Activated CD4-positive, alpha-beta T cell treated with anti-CD3 and anti-CD28 coated beads, Interleukin-2, amount 50 U/mL, for 16 hours (primary cell): ENCODE data around the gene CUTA.

Experiments used
- DNase-seq: peaks from one replicate; pipeline ENCODE4 v3.0.0-alpha.2; 2020

CUTA gene

DNA sequence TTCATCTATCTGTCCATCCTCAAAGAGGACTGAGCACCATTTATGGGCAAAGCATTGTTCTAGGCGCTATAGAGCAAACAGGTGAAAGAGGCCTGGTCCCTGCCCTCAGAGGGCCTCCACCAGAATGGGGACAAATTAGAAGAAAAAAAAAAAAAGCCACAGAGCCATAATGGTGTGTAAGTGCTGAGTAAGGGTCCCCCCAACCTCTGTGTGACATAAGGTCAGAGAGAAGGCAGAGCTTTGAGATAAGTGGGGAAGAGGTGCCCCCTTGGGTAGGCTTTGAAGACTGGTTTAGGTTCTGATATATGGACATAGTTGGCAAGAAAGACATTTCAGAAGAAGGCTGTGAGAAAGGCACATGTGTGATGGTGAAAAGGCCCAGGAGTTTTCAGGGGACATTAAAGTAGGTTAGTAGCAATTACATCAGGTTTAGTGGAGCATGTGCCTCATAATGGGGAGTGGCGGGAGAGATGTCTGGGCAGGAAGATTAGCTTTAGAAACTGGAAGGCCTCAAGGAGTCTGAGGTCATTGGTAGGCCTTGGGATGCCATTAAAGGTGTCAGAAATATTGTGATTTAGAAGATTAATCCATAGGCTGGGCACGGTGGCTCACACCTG lies 21.2 kb upstream of the CUTA start:
- no peak for DNase-seq

DNA sequence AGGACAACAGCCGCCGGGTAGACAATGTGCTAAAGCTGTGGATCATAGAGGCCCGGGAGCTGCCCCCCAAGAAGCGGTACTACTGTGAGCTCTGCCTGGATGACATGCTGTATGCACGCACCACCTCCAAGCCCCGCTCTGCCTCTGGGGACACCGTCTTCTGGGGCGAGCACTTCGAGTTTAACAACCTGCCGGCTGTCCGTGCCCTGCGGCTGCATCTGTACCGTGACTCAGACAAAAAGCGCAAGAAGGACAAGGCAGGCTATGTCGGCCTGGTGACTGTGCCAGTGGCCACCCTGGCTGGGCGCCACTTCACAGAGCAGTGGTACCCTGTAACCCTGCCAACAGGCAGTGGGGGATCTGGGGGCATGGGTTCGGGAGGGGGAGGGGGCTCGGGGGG lies 19.8 kb upstream of the CUTA start:
- DNase-seq, result no peak

DNA sequence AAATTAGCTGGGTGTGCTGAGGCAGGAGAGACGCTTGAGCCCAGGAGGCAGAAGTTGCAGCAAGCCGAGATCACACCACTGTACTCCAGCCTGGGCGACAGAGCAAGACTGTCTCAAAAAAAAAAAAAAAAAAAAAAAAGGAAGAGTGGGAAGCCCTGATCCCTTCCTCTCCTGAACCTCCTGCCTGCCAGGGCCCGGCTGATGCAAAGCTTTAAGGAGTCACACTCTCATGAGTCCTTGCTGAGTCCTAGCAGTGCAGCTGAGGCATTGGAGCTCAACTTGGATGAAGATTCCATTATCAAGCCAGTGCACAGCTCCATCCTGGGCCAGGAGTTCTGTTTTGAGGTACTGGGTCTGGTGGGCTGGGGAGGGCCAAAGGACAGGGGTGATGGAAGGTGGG lies 17.1 kb upstream of the CUTA start:
- DNase-seq, result no peak

- no peak for DNase-seq
Measured at GRCh38 chr6:33433544-33434191, 15.8 kb upstream of the CUTA start.

DNA sequence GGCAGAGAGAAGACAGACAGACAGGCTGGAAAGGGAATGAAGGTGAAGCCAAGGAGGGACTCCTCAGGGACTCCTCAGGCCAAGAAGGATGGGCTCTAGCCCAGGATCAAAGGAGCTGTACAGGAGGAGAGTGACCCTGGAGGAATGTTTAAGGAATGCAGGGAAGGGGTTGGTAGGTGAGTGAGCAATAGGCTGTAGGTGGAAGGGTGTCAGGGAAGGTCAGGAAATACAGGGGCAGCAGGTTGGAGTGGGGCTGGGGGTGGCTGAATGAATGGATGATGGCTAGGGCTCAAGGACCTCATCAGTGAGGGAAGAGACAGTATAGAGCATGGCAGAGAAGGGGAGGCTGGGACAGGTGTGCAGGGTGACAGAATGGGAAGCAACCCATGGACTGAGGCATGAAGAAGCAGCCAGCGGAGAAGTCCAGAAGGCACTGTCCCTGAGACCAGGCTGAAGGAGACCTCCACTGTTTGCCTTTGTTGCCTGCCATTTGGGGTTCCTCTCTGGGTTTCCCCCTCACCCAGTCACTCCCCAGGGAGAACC lies 15.2 kb upstream of the CUTA start:
- DNase-seq, result no peak

GRCh38 chr6:33432546-33432945 lies 14.6 kb upstream of the CUTA start:
- no peak for DNase-seq

DNA sequence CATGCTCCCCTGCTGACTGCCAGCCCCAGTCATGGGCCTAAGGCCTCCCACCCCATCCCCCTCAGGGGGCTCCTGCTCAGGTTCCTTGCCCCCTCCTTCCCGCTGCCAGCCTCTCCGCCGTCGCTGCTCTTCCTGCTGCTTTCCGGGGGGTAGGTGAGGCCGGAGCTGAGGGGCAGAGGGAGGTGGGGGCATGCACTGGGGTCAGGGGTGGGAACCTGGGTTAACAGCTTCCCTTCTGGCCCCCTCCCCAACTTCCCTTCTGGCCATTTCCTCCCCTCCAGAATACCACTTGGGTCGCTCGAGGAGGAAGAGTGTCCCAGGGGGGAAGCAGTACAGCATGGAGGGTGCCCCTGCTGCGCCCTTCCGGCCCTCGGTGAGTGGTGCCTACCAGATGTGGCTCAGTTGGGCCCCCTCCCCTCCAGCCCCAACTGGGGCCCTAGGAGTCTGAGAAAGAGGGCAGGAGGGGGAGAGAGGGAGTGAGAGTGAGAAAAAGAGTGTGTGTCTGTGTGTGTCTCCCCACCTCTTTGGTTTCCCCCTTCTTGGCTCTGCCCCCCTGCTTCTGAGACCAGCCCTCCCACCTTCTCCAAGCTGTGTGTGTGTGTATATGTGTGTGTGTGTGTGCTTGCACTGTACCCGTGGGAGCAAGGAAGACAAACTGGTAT lies 14.1 kb upstream of the CUTA start:
- DNase-seq, result no peak

GRCh38 chr6:33430991-33431879 lies 13.3 kb upstream of the CUTA start:
- peak; percentile 81 for DNase-seq

- DNase-seq, result no peak
Measured at GRCh38 chr6:33430334-33430733, 12.4 kb upstream of the CUTA start.

DNA sequence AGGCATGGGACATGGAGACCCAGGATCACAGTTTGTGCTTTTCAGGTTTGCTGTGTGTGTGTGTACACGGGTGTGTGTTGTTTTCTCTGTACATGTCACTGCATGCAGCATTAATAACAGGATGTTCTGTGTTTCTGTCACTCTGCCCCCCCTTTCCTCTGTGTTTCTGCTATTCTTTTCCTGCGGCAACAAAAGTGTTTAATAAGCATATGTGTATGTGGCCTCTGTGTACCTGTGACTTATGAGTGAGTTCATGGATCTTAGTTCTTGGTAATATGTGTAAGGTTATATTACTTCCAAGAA lies 11.8 kb upstream of the CUTA start:
- DNase-seq, result no peak

DNA sequence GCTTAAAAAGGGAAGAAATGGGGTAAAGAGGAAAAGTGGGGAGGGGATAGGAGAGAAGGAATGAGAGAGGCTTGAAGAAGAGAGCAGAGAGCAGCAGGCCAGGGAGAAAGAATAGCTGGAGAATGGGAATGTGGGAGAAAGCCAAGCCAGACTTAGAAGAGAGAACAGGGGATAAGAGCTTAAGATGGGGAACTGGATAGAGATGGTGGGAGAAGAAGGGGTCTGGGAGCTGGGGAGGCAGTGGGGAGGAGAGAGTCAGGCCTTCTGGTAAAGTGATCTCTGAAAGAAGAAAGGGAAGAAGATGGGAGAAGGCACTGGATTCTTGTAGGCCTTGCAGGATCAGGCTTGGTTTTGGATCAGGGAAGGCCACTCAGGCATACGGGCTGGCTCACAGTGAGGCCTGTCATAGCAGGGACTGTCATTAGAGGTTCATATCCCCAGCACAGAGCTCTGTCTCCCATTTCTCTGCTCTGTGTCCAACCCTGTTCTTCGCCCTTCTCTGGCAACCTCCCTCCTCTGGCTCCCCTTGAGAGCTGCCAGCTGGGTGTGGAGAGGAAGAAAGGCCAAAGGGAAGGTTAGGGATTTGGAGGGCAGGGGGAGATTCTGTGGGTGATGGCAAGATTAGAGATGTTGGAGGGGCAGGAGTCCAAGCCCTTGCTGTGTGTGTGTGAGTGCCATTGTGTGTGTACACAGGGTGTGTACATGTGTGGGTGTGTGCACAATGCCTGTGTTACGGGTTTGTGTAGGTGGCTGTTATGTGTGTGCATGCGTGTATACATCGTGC lies 11.3 kb upstream of the CUTA start:
- no peak for DNase-seq

DNA sequence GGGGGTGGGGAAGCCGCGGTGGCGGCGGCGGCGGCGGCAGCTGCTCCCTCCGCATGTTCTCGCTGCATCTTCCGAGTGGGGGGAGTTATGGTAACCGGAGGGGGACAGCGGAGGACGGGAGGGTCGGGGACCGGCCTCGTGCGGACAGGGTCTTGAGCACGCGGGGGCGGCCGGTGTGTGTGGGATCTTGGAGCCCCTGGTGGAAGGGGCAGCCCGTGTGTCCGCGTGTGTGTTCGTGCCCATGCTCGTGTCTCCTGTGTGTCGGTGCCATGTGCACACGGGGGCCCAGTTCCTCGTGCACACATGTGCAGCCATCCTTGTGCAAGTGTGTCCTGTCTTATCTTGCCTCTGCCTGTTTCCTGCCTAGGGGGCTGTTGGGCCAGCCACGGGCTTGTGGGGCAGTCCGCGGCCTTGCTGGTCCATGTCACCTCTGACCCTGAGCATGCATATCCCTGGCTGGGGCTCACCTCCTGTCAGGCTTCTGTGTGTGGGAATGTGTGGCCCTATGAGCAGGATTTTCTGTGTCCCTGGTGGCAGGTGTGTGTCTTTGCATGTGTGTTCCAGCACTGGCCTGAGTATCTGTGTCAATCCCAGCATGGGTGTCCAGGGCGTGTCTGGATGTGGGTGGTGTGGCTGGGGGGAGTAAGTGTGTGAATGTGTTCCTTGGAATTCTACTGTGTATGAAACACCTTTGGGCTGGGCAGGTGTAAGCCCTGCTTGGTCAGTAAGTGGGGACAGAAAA lies 10.5 kb upstream of the CUTA start:
- peak; percentile 57 for DNase-seq

- peak; percentile 40 for DNase-seq
Measured at GRCh38 chr6:33427585-33428223, 9.8 kb upstream of the CUTA start.

DNA sequence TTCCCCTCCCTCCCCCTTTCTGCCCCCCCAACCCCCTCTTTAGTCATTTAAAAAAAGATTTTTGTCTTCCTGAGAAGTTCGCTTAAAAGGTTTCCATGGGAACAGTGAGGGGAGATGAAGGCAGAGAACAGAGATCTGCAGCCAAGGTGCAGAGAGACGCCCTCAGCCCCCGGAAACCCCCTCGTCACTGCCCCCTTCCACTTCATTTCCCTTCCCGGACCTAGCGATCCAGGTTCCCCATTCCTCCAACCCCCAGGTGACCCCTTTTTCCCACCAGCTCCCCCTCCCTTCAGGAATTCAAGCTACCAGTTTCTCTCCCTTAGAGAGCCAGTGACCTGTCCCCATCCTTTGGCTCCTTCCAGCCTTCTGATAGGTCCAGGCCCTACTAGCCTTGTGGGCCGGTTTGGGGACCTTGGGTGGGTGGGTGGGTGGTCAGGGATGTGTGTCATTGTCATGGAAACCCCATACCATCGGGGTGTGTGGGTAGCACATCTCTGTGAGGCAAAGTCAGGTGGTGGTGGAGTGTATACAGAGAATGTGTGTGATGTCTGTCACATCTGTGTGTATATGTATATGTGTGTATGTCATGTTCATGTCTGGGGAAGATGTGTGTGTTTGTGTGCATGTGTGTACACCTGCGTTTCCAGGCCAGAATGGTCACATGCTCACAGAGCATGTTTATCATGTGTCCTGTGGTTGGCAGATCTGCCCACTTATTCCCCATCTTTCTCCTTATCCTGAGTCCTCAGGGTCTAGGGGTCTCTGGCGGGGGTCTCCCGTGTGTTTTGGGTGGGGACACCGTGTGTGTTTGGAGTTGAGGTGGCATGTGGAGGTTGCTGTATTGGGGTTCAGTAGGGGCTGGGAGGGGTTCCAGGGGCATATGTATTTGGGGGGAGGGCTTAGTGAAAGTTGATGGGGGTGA lies 8.9 kb upstream of the CUTA start:
- no peak for DNase-seq

- peak; percentile 85 for DNase-seq
Measured at GRCh38 chr6:33425668-33426577, 8.0 kb upstream of the CUTA start.

DNA sequence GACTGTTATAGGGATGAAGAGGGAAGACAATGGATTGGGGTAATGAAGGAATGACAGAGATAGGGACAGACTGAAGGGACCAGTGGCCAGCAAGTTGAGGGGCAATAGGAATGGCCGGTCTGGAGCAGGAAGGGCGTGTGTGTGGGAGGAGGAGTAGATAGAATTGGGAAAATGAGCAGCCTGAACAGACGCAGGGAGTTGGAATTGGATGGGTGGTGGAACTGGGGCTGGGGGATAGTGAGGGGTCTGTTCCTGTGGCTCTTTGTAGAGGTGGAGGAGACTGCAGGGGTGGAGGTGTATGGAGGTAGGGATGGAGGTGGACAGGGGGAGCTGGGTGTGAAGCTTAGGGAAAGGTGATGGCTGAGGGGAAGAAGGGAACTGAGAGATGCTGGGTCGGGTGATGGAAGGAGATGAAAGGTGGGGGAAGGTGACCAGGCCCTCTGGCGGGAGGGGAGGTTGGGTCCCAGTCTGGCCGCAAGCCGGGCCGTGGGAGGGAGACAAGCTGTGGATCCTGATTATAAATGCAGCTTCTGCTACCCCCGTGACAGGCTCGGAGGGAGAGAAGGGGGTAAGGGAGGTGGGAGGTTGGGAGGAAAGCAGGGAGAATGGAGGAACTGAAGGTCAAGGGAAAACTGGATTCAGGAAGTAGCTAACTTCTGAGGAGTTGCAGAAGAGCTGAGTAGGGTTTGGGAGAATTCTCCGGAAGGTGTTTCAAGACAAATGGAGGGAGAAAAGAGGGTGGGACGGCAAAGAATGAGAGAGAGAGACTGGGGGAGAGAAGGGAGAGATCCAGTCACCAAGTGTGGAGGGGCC lies 7.2 kb upstream of the CUTA start:
- no peak for DNase-seq

- DNase-seq, result no peak
Measured at GRCh38 chr6:33423777-33424176, 5.9 kb upstream of the CUTA start.

- no peak for DNase-seq
Measured at GRCh38 chr6:33421344-33421643, 3.4 kb upstream of the CUTA start.
